H9 (cell line): ENCODE results near the gene PRR23E. TPM values are rescaled to one million over a fixed set of nuclear protein-coding genes. Genes with fewer than 3 reads are reported as not detected.

ENCODE experiments used
- DNase-seq: peaks from one replicate; pipeline ENCODE4 v3.0.0-alpha.2; 2017
- H2AFZ ChIP-seq: one replicate; pipeline ENCODE4 v1.6.1; 2013; ENCODE audit warnings: mild to moderate bottlenecking, low read length, control low read depth, moderate library complexity
- H2AK5ac ChIP-seq: 2 replicates; pipeline ENCODE4 v1.6.1; 2013; ENCODE audit warnings: low read length, control low read depth, mixed read lengths; ENCODE audit not compliant: insufficient read length
- H2BK120ac ChIP-seq: one replicate; pipeline ENCODE4 v1.6.1; 2013; ENCODE audit warnings: low read depth, mild to moderate bottlenecking, low read length, control low read depth, inconsistent platforms; ENCODE audit not compliant: poor library complexity, severe bottlenecking
- H2BK12ac ChIP-seq: 2 replicates; pipeline ENCODE4 v1.6.1; 2013; ENCODE audit warnings: low read length, control low read depth, mixed read lengths, low read depth; ENCODE audit not compliant: insufficient read length
- H2BK15ac ChIP-seq: 2 replicates; pipeline ENCODE4 v1.6.1; 2013; ENCODE audit warnings: low read depth, low read length, control low read depth
- H2BK20ac ChIP-seq: one replicate; pipeline ENCODE4 v1.6.1; 2013; ENCODE audit warnings: low read depth, mild to moderate bottlenecking, low read length, control low read depth, inconsistent platforms; ENCODE audit not compliant: poor library complexity, severe bottlenecking
- H2BK5ac ChIP-seq: 2 replicates; pipeline ENCODE4 v1.6.1; 2013; ENCODE audit warnings: low read length, control low read depth, mixed read lengths; ENCODE audit not compliant: insufficient read length
- H3K14ac ChIP-seq: 2 replicates; pipeline ENCODE4 v1.6.1; 2013; ENCODE audit warnings: low read length, control low read depth; ENCODE audit not compliant: insufficient read depth
- H3K18ac ChIP-seq: 2 replicates; pipeline ENCODE4 v1.6.1; 2013; ENCODE audit warnings: low read depth, mild to moderate bottlenecking, mixed read lengths, low read length, control low read depth; ENCODE audit not compliant: insufficient read length
- H3K23ac ChIP-seq: 2 replicates; pipeline ENCODE4 v1.6.1; 2013; ENCODE audit warnings: low read length, control low read depth, mixed read lengths, low read depth; ENCODE audit not compliant: insufficient read length
- H3K23me2 ChIP-seq: 2 replicates; pipeline ENCODE4 v1.6.1; 2013; ENCODE audit warnings: low read depth, mild to moderate bottlenecking, mixed read lengths, low read length, control low read depth; ENCODE audit not compliant: insufficient read length, poor library complexity, severe bottlenecking
- H3K27ac ChIP-seq: 2 replicates; pipeline ENCODE4 v1.5.1; 2013; ENCODE audit warnings: low read length, control low read depth, mixed read lengths, low read depth; ENCODE audit not compliant: insufficient read length
- H3K27me3 ChIP-seq: 2 replicates; pipeline ENCODE4 v1.6.1; 2013; ENCODE audit warnings: low read length, control low read depth, inconsistent platforms; ENCODE audit not compliant: insufficient read depth
- H3K4ac ChIP-seq: 2 replicates; pipeline ENCODE4 v1.6.1; 2013; ENCODE audit warnings: low read depth, mild to moderate bottlenecking, control low read depth, inconsistent platforms, low read length, moderate library complexity
- H3K4me1 ChIP-seq: 2 replicates; pipeline ENCODE4 v1.6.1; 2013; ENCODE audit warnings: low read length, control low read depth, inconsistent platforms; ENCODE audit not compliant: insufficient read depth
- H3K4me2 ChIP-seq: 2 replicates; pipeline ENCODE4 v1.6.1; 2013; ENCODE audit warnings: low read length, control low read depth, mixed read lengths; ENCODE audit not compliant: insufficient read length, insufficient read depth
- H3K56ac ChIP-seq: 2 replicates; pipeline ENCODE4 v1.6.1; 2013; ENCODE audit warnings: low read depth, mild to moderate bottlenecking, mixed read lengths, low read length, control low read depth; ENCODE audit not compliant: insufficient read length
- H3K79me1 ChIP-seq: 2 replicates; pipeline ENCODE4 v1.6.1; 2013; ENCODE audit warnings: low read depth, mild to moderate bottlenecking, moderate library complexity, low read length, control low read depth, inconsistent platforms; ENCODE audit not compliant: insufficient read depth, poor library complexity, severe bottlenecking
- H3K79me2 ChIP-seq: 2 replicates; pipeline ENCODE4 v1.6.1; 2013; ENCODE audit warnings: low read length, control low read depth, inconsistent platforms; ENCODE audit not compliant: insufficient read depth
- H3K9ac ChIP-seq: 2 replicates; pipeline ENCODE4 v1.6.1; 2013; ENCODE audit warnings: low read length, control low read depth, mixed read lengths; ENCODE audit not compliant: insufficient read length; ENCODE audit errors: extremely low read depth
- H3K9me3 ChIP-seq: one replicate; pipeline ENCODE4 v1.6.1; 2013; ENCODE audit warnings: low read depth, low read length, inconsistent platforms; ENCODE audit not compliant: control insufficient read depth
- H3T11ph ChIP-seq: one replicate; pipeline ENCODE4 v1.6.1; 2013; ENCODE audit warnings: mild to moderate bottlenecking, low read length, control low read depth, inconsistent platforms
- H4K20me1 ChIP-seq: one replicate; pipeline ENCODE4 v1.6.1; 2013; ENCODE audit not compliant: control insufficient read depth, insufficient read length, insufficient read depth
- H4K5ac ChIP-seq: 2 replicates; pipeline ENCODE4 v1.6.1; 2013; ENCODE audit warnings: low read depth, mild to moderate bottlenecking, mixed read lengths, low read length, control low read depth; ENCODE audit not compliant: insufficient read length
- H4K8ac ChIP-seq: replicated peaks from 2 replicates; pipeline ENCODE4 v1.6.1; 2013; ENCODE audit warnings: low read length, control low read depth, mixed read lengths, low read depth; ENCODE audit not compliant: insufficient read length
- H4K91ac ChIP-seq: 2 replicates; pipeline ENCODE4 v1.6.1; 2013; ENCODE audit warnings: low read depth, mild to moderate bottlenecking, moderate library complexity, mixed read lengths, low read length, control low read depth; ENCODE audit not compliant: insufficient read length
- H3K27ac Mint-ChIP-seq, 3 experiments: 2 replicates in 2 of 3; 3 replicates in 1 of 3; pipeline ENCODE4 v1.8.0; 2020 to 2021; ENCODE audit warnings: mixed read lengths in 3 of 3, mild to moderate bottlenecking in 1 of 3, moderate library complexity in 1 of 3
- H3K27me3 Mint-ChIP-seq: 2 replicates; pipeline ENCODE4 v1.8.0; 2021; ENCODE audit warnings: low read depth, mild to moderate bottlenecking, moderate library complexity, mixed read lengths
- H3K36me3 Mint-ChIP-seq, 3 experiments: 2 replicates in 2 of 3; 3 replicates in 1 of 3; pipeline ENCODE4 v1.8.0; 2020 to 2021; ENCODE audit warnings: low read depth in 3 of 3, mixed read lengths in 3 of 3; ENCODE audit not compliant: insufficient read depth in 1 of 3
- H3K4me1 Mint-ChIP-seq, 2 experiments: 2 replicates each; pipeline ENCODE4 v1.8.0; 2020; ENCODE audit warnings: mixed read lengths in 2 of 2
- H3K4me3 Mint-ChIP-seq, 2 experiments: 2 replicates in 1 of 2; 3 replicates in 1 of 2; pipeline ENCODE4 v1.8.0; 2020 to 2021; ENCODE audit warnings: mild to moderate bottlenecking in 2 of 2, mixed read lengths in 2 of 2, moderate library complexity in 1 of 2
- H3K9me3 Mint-ChIP-seq, 2 experiments: 2 replicates in 1 of 2; 3 replicates in 1 of 2; pipeline ENCODE4 v1.8.0; 2020; ENCODE audit warnings: mild to moderate bottlenecking in 2 of 2, mixed read lengths in 2 of 2, moderate library complexity in 1 of 2
- CTCF ChIP-seq: fragments of 200-600 bp; sonication (generic); conservative IDR thresholded peaks from 3 replicates; pipeline ENCODE4 v1.8.0; 2021; ENCODE audit warnings: antibody characterized with exemption, mild to moderate bottlenecking
- WGBS: extraction: QIAGEN DNeasy Blood & Tissue Kit; methylation state at CpG from one replicate; pipeline ENCODE4 v1.1.7; 2013; ENCODE audit warnings: missing lambda C conversion rate, low lambda C conversion rate, mixed read lengths; ENCODE audit not compliant: insufficient read length; ENCODE audit errors: extremely low coverage; 5-methylcytosine and 5-hydroxymethylcytosine counted together
- total RNA-seq: library from RNA; stranded (reverse); gene quantifications from 2 replicates; pipeline ENCODE4 v1.2.1, GENCODE V29; 2021

Gene PRR23E
- total RNA-seq, 1 experiment from 2014 or later = not detected

- H2AFZ ChIP-seq = no peak overlapping the region
- no peak overlapping the region for H2AK5ac ChIP-seq
- H3K56ac ChIP-seq = no peak overlapping the region
- H2BK5ac ChIP-seq = no peak overlapping the region
- H4K91ac ChIP-seq = no peak overlapping the region
- peaks cover 3% of the 10 kb centered on the region; the same call in 1 of the 2 replicates for H3K4me1 ChIP-seq
- no peaks in the 10 kb centered on the region for H3K79me2 ChIP-seq
- no peak overlapping the region for H3K23ac ChIP-seq
- Mint-ChIP-seq H3K27ac (no peak overlapping the region; a peak in 1 of 7 replicates), H3K36me3 (no peaks in the 10 kb centered on the region), H3K4me3 (no peak overlapping the region), H3K9me3 (no peaks in the 10 kb centered on the region), H3K4me1 (peaks cover 10 to 11% of the 10 kb centered on the region in 2 experiments), H3K27me3 (peaks cover 3% of the 10 kb centered on the region)
- H3K9ac ChIP-seq = no peak overlapping the region
- no peak overlapping the region for H3K14ac ChIP-seq
- no peaks in the 10 kb centered on the region for H3K9me3 ChIP-seq
- H3K4ac ChIP-seq = no peak overlapping the region
- H4K5ac ChIP-seq = no peak overlapping the region
- no peaks in the 10 kb centered on the region for H4K20me1 ChIP-seq
- H3K23me2 ChIP-seq = no peaks in the 10 kb centered on the region
- H2BK15ac ChIP-seq = no peak overlapping the region
- no peaks in the 10 kb centered on the region for H3K27me3 ChIP-seq
- H2BK12ac ChIP-seq = no peak overlapping the region
- no peak overlapping the region for H2BK120ac ChIP-seq
- no peak overlapping the region for H4K8ac ChIP-seq
- no peak overlapping the region for H3K27ac ChIP-seq
- H3K18ac ChIP-seq = no peak overlapping the region
- no peak overlapping the region for H2BK20ac ChIP-seq
- DNase-seq = no peak
- H3K4me2 ChIP-seq = no peak overlapping the region
- no peak overlapping the region for H3T11ph ChIP-seq
- no CpG with 5 or more reads among the region's 16 CpGs for WGBS
- no peaks in the 10 kb centered on the region for H3K79me1 ChIP-seq
- TF ChIP-seq CTCF = no peak
Observed at GRCh38 chr3:127156338-127157050, 36.4 kb upstream of the PRR23E start.
